GM12878 (cell line): Measurements from ENCODE around the gene GPR153. TPM values are rescaled to one million over a fixed set of nuclear protein-coding genes. Genes with fewer than 3 reads are reported as not detected.

Experiments used
- ATF3 ChIP-seq: IDR thresholded peaks from 2 replicates; pipeline ENCODE4 v1.6.1; 2011; ENCODE audit warnings: low read depth, mild to moderate bottlenecking, low read length, moderate library complexity, borderline replicate concordance; ENCODE audit errors: extremely low read depth
- CEBPB ChIP-seq, 2 experiments: fragments of 150-350 bp in 1 of 2; IDR thresholded peaks; 2 replicates each; pipeline ENCODE4 v1.6.1; 2012 to 2014; ENCODE audit warnings: low read depth in 2 of 2, low read length in 2 of 2, borderline replicate concordance in 1 of 2, inconsistent platforms in 1 of 2
- EZH2 ChIP-seq: IDR thresholded peaks from 2 replicates; pipeline ENCODE4 v1.6.1; 2012; ENCODE audit warnings: low read depth, mild to moderate bottlenecking, control low read depth, inconsistent platforms, low read length, borderline replicate concordance; ENCODE audit not compliant: control insufficient read depth
- MYB ChIP-seq: fragments of 150-350 bp; IDR thresholded peaks from 2 replicates; pipeline ENCODE4 v1.6.1; 2014; ENCODE audit warnings: mild to moderate bottlenecking, low read depth, low read length, borderline replicate concordance
- NBN ChIP-seq: fragments of 450-650 bp; IDR thresholded peaks from 2 replicates; pipeline ENCODE4 v1.6.1; 2016
- PKNOX1 ChIP-seq: fragments of 450-650 bp; IDR thresholded peaks from 2 replicates; pipeline ENCODE4 v1.6.1; 2016; ENCODE audit warnings: mild to moderate bottlenecking
- RAD21 ChIP-seq: IDR thresholded peaks from 2 replicates; pipeline ENCODE4 v1.6.1; 2011; ENCODE audit warnings: mild to moderate bottlenecking, low read depth, low read length, moderate library complexity; ENCODE audit not compliant: insufficient read depth
- TCF12 ChIP-seq: IDR thresholded peaks from 2 replicates; pipeline ENCODE4 v1.6.1; 2011; ENCODE audit warnings: low read depth, mild to moderate bottlenecking, low read length
- YY1 ChIP-seq: IDR thresholded peaks from 2 replicates; pipeline ENCODE4 v1.6.1; 2011; ENCODE audit warnings: low read depth, mild to moderate bottlenecking, low read length
- ZNF274 ChIP-seq: IDR thresholded peaks from one replicate; pipeline ENCODE4 v1.8.0; 2011; ENCODE audit not compliant: insufficient read length, insufficient read depth
- polyA plus RNA-seq, 11 experiments: library from polyadenylated mRNA; depleted of rRNA in 4 of 11; unstranded in 6 of 11; stranded (reverse) in 5 of 11; fragments of >200 nt; fragmentation: Nextera tagmentation in 4 of 11; fragmentation: Illumina TruSeq in 1 of 11; extraction: Ambion mirVana in 4 of 11; extraction: Trizol in 1 of 11; gene quantifications; 1 replicate in 1 of 11; 2 replicates in 10 of 11; pipeline versions ENCODE4 v1.2.1 to v1.2.3, GENCODE V29; 2011 to 2016; ENCODE audit warnings: inconsistent platforms in 2 of 11, missing spikeins in 2 of 11, low read depth in 1 of 11
- total RNA-seq, 4 experiments: library from RNA; depleted of rRNA in 3 of 4; stranded (reverse); fragments of >200 nt in 3 of 4; fragmentation: Illumina TruSeq in 1 of 4; extraction: Trizol in 1 of 4; gene quantifications; 2 replicates each; pipeline versions ENCODE4 v1.2.1 to v1.2.3, GENCODE V29; 2013 to 2021
- TF ChIP-seq, protein P1 (sequence below): IDR thresholded peaks from 2 replicates; pipeline ENCODE4 v1.6.1; 2011; ENCODE audit warnings: borderline replicate concordance, low read depth, mild to moderate bottlenecking, moderate library complexity, mixed read lengths, low read length; ENCODE audit not compliant: insufficient read depth; ENCODE audit errors: extremely low read length

GPR153 gene
- total and polyA plus RNA-seq, 10 of the 15 experiments (the other 5 are each of a cell fraction or from before 2014, with no cell fraction given), result 0.04 to 2.2 (median 0.54) TPM

GRCh38 chr1:6246497-6247467 lies 14.1 kb downstream of the GPR153 start (continued):
- no peak for TF ChIP-seq CEBPB (IDR thresholded peaks at IDR 0.05; ENCODE audit: borderline replicate concordance in 1 of 2, low read depth in 2 of 2, low read length in 2 of 2)
- TF ChIP-seq ATF3, result no peak
- TF ChIP-seq, protein P1, sequence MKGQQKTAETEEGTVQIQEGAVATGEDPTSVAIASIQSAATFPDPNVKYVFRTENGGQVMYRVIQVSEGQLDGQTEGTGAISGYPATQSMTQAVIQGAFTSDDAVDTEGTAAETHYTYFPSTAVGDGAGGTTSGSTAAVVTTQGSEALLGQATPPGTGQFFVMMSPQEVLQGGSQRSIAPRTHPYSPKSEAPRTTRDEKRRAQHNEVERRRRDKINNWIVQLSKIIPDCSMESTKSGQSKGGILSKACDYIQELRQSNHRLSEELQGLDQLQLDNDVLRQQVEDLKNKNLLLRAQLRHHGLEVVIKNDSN, result no peak
- peak; percentile 59 for TF ChIP-seq YY1
- TF ChIP-seq RAD21, result peak; percentile 93
- TF ChIP-seq TCF12, result 0 out of 2 replicates have a peak, but pooled peaks have one; percentile 12
- no peak for TF ChIP-seq MYB
- no peak for TF ChIP-seq EZH2
- 0 out of 2 replicates have a peak, but pooled peaks have one; percentile 19 for TF ChIP-seq NBN
- TF ChIP-seq ZNF274, result no peak
- TF ChIP-seq PKNOX1, result no peak
